ENCODE measurements around the gene MTARC2.

Gene MTARC2

GRCh38 chr1:220797044-220797443 is 48.9 kb downstream of the MTARC2 start:
- no peak for DNase-seq (ENCODE audit: low read depth in 2 of 2, low spot score in 1 of 2)

DNA sequence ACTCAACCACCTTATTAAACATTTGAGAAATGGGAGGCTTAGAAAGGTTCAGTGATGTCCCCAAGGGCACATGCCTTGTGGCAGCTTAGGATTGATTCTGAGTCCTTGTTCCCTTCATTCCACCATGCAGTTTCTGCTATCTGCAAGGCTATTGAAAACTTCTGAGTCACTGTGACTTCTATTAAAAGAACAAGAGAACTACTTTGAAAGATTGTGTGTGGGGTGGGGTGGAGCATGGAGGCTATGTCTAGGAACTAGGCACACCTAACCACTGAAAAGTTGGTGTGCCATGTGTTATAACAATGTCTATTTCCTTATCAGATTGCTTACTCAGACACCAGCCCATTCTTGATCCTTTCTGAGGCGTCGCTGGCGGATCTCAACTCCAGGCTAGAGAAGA is 49.4 kb downstream of the MTARC2 start:
- DNase-seq (ENCODE audit: low read depth in 2 of 2, low spot score in 1 of 2): no peak

DNA sequence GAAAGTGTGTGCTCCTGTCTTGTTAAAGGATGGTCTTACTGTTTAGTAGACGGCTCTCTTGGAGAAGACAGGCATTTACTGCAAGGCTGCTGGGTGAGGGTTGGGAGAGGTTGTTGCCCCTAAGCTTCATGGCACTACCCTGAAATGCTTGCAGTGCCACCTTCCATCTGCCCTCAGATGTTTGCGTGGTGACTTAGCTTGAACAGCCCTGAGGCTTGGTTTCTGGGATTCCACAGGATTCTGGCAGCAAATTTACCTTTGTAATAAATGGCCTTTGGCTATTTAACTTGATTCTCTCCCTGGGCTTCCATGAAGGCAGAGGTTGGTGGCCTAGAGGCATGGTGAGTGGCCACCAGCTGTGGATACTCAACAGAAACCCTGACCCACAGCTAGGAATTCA is 50.2 kb downstream of the MTARC2 start:
- DNase-seq (ENCODE audit: low read depth in 2 of 2, low spot score in 1 of 2): no peak

- no peak for DNase-seq (ENCODE audit: low read depth in 2 of 2, low spot score in 1 of 2)
Observed at GRCh38 chr1:220800262-220800661, 52.1 kb downstream of the MTARC2 start.

- DNase-seq (ENCODE audit: low read depth in 2 of 2, low spot score in 1 of 2): no peak
Observed at GRCh38 chr1:220803401-220804201, 55.5 kb downstream of the MTARC2 start.

DNA sequence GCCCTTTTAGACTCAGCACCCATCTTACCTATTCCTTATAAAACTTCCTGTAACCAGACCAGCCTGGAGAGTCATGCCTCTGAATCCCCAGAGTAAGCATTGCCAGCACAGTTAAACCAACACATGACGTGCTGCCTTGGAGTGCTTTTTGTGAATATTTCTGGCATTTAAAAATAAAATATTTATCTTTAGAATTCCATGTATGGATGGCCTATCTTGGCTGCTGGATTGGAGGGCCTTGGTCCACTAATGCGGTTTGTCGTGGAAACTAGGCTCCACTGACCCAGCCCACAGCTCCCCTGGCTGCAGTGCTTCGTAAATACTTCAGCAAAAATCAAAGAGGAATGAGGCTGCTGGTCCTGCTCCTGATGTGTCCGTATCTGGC is 56.1 kb downstream of the MTARC2 start:
- DNase-seq (ENCODE audit: low read depth in 2 of 2, low spot score in 1 of 2): no peak

DNA sequence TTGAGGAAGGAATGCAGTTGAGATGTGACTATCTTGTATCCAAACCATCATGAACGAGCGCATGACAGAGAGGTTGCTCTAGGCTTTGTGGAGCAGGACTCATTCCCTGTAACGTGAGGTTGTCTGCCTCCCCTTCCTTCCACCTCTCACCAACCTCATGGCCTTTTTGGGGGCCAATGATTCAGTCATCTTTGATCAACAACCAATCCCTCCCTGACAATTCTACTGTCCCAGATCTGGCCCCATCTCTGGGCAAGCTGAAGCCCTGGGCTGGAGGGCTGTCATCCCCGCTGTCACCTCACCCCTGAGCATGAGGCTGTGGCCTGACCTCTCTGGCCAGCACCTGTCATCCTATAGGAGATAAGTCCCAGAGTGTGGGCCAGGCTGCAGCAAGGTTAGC is 58.3 kb downstream of the MTARC2 start:
- no peak for DNase-seq (ENCODE audit: low read depth in 2 of 2, low spot score in 1 of 2)

- no peak for DNase-seq (ENCODE audit: low read depth in 2 of 2, low spot score in 1 of 2)
Observed at GRCh38 chr1:220807726-220808125, 59.6 kb downstream of the MTARC2 start.

DNA sequence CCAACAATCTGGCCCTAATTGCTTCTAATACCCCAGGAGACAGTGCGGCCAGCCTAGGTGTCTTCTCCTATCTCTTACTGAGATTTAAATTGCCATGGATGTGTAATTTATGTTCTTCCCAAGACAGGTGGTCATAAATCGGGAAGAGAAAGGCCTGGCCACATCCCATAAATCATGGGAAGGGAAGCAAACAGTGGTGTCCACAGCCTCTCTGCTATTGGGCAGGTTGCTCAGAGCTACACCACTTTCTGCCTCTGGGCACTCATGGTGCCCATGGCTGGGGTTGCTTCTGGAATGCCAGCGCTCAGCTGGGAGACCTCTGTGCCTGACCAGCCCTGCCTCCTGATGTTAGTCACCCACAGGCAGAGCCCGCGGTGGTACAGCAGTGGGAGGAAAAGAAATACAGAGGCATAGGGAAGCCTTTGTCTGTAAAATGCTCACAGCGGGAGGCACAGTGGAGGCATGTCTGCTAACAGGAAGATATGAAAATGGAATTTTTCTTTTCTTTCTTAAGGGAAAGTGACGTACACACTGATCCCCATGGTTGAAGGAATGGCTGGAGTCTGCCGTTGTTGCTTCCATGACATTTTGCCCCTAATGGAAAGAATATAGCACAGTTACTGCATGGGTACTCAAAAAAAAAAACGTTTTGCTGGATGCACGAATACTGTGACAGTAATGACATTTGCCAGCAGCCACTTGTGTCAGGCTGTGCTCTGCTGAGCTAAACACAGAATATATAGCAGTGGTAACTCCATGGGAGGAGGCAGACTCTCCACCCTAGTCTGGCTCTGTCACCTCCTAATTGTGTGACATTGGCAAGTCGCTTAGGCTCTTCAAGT is 60.4 kb downstream of the MTARC2 start:
- no peak for DNase-seq (ENCODE audit: low read depth in 2 of 2, low spot score in 1 of 2)

DNA sequence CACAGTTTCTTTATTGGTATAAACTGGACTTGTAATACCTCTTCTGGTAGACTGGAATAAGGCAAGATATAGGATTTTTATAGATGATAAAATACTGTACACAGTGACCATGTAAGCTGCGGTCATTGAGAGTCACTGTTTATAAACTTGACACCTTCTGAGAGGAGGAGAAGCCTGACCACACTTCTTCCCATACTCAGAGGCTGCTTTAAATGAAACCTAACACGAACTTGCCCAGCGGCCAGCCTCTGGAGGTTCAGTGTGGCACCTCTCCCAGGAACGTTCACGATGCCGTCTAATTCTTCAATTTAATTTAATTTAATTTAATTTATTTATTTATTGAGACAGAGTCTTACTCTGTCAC is 61.0 kb downstream of the MTARC2 start:
- DNase-seq (ENCODE audit: low read depth in 2 of 2, low spot score in 1 of 2): no peak

DNA sequence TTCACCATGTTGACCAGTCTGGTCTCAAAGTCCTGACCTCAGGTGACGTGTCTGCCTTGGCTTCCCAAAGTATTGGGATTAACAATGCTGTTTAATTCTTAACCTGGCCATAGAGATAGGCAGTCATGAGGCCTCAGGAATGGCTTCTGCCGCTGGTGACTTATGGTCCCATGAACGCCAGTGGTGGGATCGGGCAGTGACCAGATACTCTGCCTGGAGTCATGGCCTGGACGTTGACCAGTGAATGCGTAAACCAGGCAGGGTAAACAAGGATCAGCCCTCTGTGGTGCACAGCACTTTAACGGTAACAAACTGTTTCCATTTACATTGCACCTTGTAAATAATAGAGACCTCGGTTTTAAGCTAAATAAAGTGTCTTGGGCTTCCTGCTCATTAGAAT is 61.6 kb downstream of the MTARC2 start:
- no peak for DNase-seq (ENCODE audit: low read depth in 2 of 2, low spot score in 1 of 2)

- DNase-seq (ENCODE audit: low read depth in 2 of 2, low spot score in 1 of 2): peak; percentile 16 to 27
Observed at GRCh38 chr1:220810179-220810653, 62.1 kb downstream of the MTARC2 start.

DNA sequence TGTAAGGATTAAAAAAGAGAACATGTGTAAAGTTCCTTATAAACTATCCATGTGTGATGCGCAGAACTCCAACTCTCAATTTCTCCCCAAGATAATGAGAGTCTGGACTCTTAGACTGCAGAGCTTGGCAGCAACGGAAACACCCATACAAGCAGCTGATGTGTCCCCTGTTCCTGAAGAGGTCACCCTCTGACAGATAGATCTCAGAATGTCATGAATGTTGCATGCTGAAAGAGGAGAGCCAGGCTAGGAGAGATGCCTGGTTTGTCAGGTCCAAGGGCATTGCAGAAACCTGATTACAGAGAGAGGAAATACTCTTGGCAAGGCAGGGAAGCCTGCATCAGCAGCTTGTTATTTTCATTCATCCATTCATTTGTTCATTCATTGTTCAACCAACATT is 62.8 kb downstream of the MTARC2 start:
- no peak for DNase-seq (ENCODE audit: low read depth in 2 of 2, low spot score in 1 of 2)

DNA sequence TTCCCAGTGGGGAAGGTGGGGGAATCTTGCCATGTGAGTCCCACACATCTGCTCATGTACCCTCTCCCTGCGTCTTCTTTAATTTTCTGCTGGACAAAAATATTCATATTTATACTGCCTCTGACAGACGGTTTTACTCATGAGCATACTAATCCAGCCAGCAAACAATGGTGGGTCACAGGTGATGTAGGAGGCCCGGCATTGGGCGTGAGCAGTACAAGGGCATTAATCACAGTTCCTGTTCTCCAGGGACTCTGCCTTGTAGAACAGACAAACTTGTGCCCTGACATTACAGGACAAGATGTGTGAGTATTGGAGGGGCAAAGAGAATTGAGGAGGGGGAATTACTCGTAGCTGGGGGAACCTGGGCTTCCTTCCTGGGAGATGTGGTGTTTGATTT is 63.6 kb downstream of the MTARC2 start:
- no peak for DNase-seq (ENCODE audit: low read depth in 2 of 2, low spot score in 1 of 2)

GRCh38 chr1:220812308-220812707 is 64.2 kb downstream of the MTARC2 start:
- no peak for DNase-seq (ENCODE audit: low read depth in 2 of 2, low spot score in 1 of 2)

DNA sequence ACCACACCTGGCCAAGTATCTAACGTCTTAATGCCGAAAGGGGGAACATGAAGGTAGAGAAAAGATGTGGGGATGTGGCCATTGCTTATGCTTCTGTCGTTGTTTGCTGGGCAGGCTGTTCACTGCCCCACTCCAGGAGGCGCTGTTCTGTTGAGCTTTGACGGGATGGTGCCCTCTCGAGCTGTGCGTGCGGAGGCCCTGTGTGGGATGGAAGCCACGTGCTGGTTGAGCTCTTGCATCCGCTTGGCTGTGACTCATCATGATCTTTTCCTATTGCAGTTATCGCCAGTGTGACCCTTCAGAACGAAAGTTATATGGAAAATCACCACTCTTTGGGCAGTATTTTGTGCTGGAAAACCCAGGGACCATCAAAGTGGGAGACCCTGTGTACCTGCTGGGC is 64.9 kb downstream of the MTARC2 start:
- DNase-seq (ENCODE audit: low read depth in 2 of 2, low spot score in 1 of 2): no peak

DNA sequence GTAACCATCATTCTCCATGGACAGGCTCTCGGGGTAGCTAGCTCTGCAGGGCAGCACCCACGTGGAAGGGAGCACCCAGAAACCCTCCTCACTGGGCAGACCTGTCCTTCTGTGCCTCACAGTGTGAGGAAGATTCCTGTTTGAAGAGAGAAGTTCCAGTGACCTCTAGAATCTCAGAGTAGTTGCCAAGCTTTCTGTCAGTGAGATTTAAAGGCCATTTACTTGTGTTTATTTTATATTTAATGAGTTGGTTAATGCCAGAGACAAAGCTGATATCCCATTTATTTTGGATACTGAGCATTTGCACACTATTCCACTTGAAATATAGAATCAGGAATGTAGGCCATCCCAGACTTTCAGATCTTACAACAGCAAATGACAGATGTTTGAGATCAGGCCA is 67.3 kb downstream of the MTARC2 start:
- DNase-seq (ENCODE audit: low read depth in 2 of 2, low spot score in 1 of 2): no peak

DNA sequence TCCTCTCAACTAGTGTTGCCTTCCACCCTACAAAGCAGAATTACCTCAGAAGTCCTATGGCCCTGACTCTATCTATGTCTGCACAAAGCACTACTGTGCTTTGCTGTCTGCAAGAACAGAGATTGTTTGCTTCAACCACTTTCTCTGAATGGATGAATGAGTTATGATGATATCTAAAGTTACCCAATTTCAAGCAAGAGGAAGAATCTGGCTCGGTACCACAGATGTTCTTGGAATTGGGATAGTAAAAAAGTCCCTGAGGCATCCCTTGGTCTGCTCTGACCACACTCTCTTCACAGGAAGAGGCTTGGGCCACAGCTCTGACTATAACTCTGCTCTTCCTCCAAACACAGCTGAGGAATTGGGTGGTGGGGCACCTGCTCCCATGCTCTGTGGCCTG is 69.8 kb downstream of the MTARC2 start:
- no peak for DNase-seq (ENCODE audit: low read depth in 2 of 2, low spot score in 1 of 2)

- DNase-seq (ENCODE audit: low read depth in 2 of 2, low spot score in 1 of 2): no peak
Observed at GRCh38 chr1:220818421-220819173, 70.5 kb downstream of the MTARC2 start.

- DNase-seq (ENCODE audit: low read depth in 2 of 2, low spot score in 1 of 2): no peak
Observed at GRCh38 chr1:220819467-220820026, 71.4 kb downstream of the MTARC2 start.
